ENCODE results near the gene SERPINA9. TPM values are rescaled to one million over a fixed set of nuclear protein-coding genes. Genes with fewer than 3 reads are reported as not detected.

Gene SERPINA9
- total RNA-seq, 1 donor: not detected

DNA sequence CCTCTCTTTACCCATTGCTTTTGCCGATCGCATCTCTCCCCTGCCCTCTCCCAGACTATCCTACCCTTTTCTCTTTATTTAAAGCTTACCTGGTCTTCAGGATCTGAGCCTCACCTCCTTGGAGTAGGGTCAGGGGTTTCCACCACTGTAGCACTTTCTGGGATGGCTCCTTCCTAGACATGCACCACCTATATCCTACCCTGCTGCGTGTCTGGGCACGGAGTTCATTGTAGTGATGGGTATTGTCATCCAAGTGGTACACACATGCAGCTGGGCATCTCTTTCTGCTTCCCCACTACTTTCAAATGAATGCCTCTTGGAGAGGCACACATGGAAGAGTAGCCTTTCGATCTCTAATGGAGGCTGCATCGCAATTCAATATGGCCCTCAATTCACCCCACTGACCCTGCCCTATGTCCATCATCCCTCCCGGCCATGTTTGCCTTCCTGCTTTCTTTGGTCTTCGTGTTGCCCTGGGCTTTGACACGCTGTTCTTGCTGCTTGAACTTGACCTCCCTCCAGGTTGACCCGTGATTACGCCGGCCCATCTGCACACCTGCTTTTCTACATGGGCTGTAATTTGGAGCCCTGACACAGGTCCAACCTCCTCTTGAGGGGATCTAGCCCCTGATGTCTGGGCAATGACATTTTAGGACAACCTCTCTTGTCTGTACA, 34.3 kb downstream of the SERPINA9 start:
- H3K4me3 ChIP-seq (ENCODE audit: low read depth, low read length): no peak overlapping the region
- DNase-seq (ENCODE audit: low read depth): no peak
- TF ChIP-seq, protein P1, sequence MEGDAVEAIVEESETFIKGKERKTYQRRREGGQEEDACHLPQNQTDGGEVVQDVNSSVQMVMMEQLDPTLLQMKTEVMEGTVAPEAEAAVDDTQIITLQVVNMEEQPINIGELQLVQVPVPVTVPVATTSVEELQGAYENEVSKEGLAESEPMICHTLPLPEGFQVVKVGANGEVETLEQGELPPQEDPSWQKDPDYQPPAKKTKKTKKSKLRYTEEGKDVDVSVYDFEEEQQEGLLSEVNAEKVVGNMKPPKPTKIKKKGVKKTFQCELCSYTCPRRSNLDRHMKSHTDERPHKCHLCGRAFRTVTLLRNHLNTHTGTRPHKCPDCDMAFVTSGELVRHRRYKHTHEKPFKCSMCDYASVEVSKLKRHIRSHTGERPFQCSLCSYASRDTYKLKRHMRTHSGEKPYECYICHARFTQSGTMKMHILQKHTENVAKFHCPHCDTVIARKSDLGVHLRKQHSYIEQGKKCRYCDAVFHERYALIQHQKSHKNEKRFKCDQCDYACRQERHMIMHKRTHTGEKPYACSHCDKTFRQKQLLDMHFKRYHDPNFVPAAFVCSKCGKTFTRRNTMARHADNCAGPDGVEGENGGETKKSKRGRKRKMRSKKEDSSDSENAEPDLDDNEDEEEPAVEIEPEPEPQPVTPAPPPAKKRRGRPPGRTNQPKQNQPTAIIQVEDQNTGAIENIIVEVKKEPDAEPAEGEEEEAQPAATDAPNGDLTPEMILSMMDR (IDR thresholded peaks at IDR 0.05; ENCODE audit: insufficient read depth, low read length): no peak

DNA sequence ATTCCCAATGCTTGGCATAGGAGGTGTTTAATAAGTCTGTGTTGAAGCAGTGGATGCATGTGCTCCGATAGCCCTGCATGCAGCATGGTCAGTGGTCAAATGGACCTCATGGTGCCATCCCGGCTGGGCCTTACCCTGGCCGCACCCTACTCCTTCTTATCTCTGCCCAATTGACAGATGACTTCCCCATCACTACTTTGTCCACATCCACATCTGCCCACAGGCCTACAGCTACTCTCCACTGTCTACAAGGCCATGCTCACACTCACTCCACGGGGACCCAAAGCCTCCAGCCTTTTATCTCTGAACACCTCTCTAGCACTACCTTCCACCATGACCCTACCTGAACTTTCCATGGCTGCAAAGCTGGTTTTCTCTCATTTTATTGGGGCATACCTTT, 34.9 kb downstream of the SERPINA9 start:
- H3K4me3 ChIP-seq (ENCODE audit: low read depth, low read length): no peak overlapping the region
- TF ChIP-seq, protein P1 (IDR thresholded peaks at IDR 0.05; ENCODE audit: insufficient read depth, low read length): no peak
- no peak for DNase-seq (ENCODE audit: low read depth)

DNA sequence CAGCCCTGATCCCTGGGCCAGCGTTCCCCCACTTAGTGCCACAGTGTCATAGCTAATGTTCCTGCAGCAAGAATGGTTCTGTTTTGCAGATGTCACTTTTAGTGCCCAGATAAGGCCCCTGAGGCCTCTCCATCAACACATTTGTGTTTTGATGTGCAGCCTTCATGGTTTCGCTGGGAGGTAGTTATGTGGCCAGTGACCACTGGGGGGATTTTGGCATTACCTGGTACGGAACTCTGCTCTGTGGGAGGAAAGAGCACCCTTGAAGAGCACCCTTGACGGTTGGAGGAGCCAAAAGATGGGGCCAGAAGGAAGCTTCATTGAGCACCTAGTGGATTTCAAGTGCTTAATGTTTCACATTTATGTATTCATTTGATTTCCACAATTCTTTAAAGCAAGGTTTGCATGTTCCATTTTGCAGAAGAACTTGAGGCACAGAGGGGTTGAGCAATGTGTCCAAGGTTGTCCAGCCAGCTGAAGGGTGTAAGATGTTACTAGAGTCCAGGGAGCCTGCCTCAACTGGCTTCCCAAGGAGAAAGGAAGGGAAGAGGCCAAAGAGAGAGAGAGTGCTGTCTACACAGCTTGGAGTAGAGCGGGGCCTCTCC, 36.4 kb downstream of the SERPINA9 start:
- H3K4me3 ChIP-seq (ENCODE audit: low read depth, low read length): no peak overlapping the region
- DNase-seq (ENCODE audit: low read depth): no peak
- TF ChIP-seq, protein P1 (IDR thresholded peaks at IDR 0.05; ENCODE audit: insufficient read depth, low read length): peak; percentile 8

DNA sequence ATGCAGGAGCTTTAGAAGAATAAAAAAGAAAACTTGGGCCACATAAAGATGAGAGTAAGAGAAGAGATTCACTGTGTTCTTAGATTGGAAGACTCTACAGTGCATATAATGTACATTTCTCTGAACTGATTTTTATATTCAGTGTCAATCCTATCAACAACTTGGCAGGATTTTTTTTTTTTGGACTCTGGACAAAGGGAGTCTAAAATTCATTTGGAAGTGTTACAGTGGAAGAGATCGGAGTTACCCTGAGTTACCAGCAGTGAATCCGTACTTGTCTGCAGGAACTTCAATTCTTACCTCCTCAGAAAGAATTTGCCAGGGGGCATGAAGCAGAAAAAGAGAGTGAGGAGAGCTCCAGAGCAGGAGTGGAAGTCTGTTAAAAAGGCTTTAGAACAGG, 47.4 kb downstream of the SERPINA9 start:
- DNase-seq (ENCODE audit: low read depth): no peak
- TF ChIP-seq, protein P1 (IDR thresholded peaks at IDR 0.05; ENCODE audit: insufficient read depth, low read length): no peak
- no peak overlapping the region for H3K4me3 ChIP-seq (ENCODE audit: low read depth, low read length)

DNA sequence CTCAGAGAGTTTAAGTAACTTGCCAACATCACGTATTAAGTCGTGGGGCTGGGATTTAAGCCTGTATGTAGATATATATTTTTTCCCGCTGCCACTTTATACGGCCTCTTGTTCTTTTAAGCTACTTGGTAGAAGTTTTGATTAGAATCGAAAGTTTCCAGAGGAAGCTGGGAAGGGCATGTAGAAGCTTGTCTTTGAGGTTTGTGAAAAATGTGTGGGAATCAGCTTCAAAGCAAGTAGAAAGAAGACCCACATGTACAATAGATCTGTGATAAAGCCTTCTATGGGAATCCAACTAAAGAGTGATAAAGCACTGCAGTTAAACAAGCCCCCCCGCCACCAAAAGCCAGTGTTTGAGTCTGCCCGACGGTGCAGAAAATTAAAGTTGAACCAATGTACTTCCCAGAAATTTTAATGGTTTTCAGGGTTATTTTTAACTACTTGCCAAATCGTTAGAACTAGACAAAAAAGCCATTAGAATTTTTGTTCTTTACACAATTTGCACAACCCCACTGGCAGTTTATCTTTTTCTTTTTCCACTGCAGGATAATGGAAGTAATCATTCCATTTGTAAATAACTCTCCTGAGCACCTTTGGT, 48.9 kb downstream of the SERPINA9 start:
- no peak overlapping the region for H3K4me3 ChIP-seq (ENCODE audit: low read depth, low read length)
- TF ChIP-seq, protein P1 (IDR thresholded peaks at IDR 0.05; ENCODE audit: insufficient read depth, low read length): no peak
- no peak for DNase-seq (ENCODE audit: low read depth)

DNA sequence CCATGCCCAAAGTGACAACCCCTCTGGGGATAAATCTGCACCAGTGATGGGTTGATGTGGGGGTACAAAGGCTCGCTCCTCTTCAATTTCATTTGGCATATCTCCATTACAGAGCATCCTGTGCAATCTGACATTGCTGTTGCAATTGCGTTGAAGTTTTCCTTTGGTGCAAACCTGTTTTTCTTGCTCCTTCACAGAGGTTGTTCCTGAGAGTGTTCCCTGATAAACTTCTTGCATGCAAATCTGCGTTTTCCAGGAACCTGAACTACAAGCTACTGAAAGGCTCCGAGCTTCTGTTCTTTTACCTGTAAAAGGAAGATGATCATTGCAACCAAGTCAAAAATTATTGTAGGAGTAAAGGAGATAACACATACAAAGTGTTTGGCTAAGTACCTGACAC, 49.5 kb downstream of the SERPINA9 start:
- H3K4me3 ChIP-seq (ENCODE audit: low read depth, low read length): no peak overlapping the region
- TF ChIP-seq, protein P1 (IDR thresholded peaks at IDR 0.05; ENCODE audit: insufficient read depth, low read length): no peak
- DNase-seq (ENCODE audit: low read depth): no peak

All from fibroblast of the aortic adventitia (primary cell).